Ishikawa (cell line): Measurements from ENCODE around the gene SPACDR.

Source experiments
- CEBPB ChIP-seq: IDR thresholded peaks from 2 replicates; pipeline ENCODE4 v1.6.1; 2012
- CREB1 ChIP-seq: IDR thresholded peaks from 2 replicates; pipeline ENCODE4 v1.6.1; 2012; ENCODE audit warnings: low read depth
- EGR1 ChIP-seq: IDR thresholded peaks from 2 replicates; pipeline ENCODE4 v1.6.1; 2012
- EP300 ChIP-seq: IDR thresholded peaks from 2 replicates; pipeline ENCODE4 v1.6.1; 2012; ENCODE audit warnings: borderline replicate concordance
- MAX ChIP-seq: IDR thresholded peaks from 2 replicates; pipeline ENCODE4 v1.6.1; 2012
- RAD21 ChIP-seq: IDR thresholded peaks from 2 replicates; pipeline ENCODE4 v1.6.1; 2012; ENCODE audit warnings: low read depth
- REST ChIP-seq: IDR thresholded peaks from 2 replicates; pipeline ENCODE4 v1.6.1; 2012; ENCODE audit warnings: low read depth, mild to moderate bottlenecking
- TAF1 ChIP-seq: IDR thresholded peaks from 2 replicates; pipeline ENCODE4 v1.6.1; 2012; ENCODE audit warnings: low read depth, mild to moderate bottlenecking
- YY1 ChIP-seq: IDR thresholded peaks from 2 replicates; pipeline ENCODE4 v1.6.1; 2012; ENCODE audit warnings: low read depth

GRCh38 chr7:100427762-100428198 is 36.3 kb downstream of the SPACDR start:
- TF ChIP-seq REST (no peak), MAX (no peak), TAF1 (no peak), CREB1 (no peak), RAD21 (no peak), EP300 (no peak), CEBPB (no peak), EGR1 (no peak), YY1 (no peak)
